Liver (tissue), 9 donors: ENCODE results near the gene RAB4B. TPM values are rescaled to one million over a fixed set of nuclear protein-coding genes. Genes with fewer than 3 reads are reported as not detected.

Experiments
- DNase-seq: peaks from one replicate; pipeline ENCODE4 v3.0.0-alpha.2; 2017; ENCODE audit warnings: low spot score
- H3K27ac ChIP-seq, 2 donors: one replicate each; pipeline ENCODE4 v1.7.0; 2013; ENCODE audit warnings: inconsistent platforms in 2 of 2, low read length in 2 of 2, control low read depth in 1 of 2, low read depth in 1 of 2, mild to moderate bottlenecking in 1 of 2
- H3K27me3 ChIP-seq, 4 donors: one replicate each; pipeline versions ENCODE4 v1.6.1 to v1.7.0; 2013; ENCODE audit warnings: low read length in 3 of 4, inconsistent platforms in 1 of 4, mild to moderate bottlenecking in 1 of 4, moderate library complexity in 1 of 4; ENCODE audit not compliant: control insufficient read depth in 4 of 4, insufficient read depth in 4 of 4
- H3K36me3 ChIP-seq, 4 donors: one replicate each; pipeline versions ENCODE4 v1.6.1 to v1.7.0; 2013; ENCODE audit warnings: low read length in 3 of 4, mild to moderate bottlenecking in 3 of 4, low read depth in 1 of 4, moderate library complexity in 1 of 4; ENCODE audit not compliant: control insufficient read depth in 4 of 4, insufficient read depth in 3 of 4
- H3K4me1 ChIP-seq, 4 donors: one replicate each; pipeline versions ENCODE4 v1.6.1 to v1.7.0; 2013; ENCODE audit warnings: low read length in 3 of 4, mild to moderate bottlenecking in 3 of 4, moderate library complexity in 1 of 4; ENCODE audit not compliant: control insufficient read depth in 4 of 4, insufficient read depth in 4 of 4
- H3K4me3 ChIP-seq, 3 donors: one replicate each; pipeline versions ENCODE4 v1.6.1 to v1.7.0; 2013; ENCODE audit warnings: low read length in 3 of 3, control low read depth in 1 of 3, low read depth in 1 of 3, mild to moderate bottlenecking in 1 of 3
- H3K9ac ChIP-seq, 2 donors: one replicate each; pipeline ENCODE4 v1.7.0; 2013; ENCODE audit warnings: low read length in 2 of 2, mild to moderate bottlenecking in 2 of 2, moderate library complexity in 2 of 2, control low read depth in 1 of 2, low read depth in 1 of 2
- H3K9me3 ChIP-seq, 4 donors: one replicate each; pipeline versions ENCODE4 v1.6.1 to v1.7.0; 2013; ENCODE audit warnings: low read length in 3 of 4; ENCODE audit not compliant: control insufficient read depth in 4 of 4
- CTCF ChIP-seq: fragments of 150-350 bp; IDR thresholded peaks from 2 replicates; pipeline ENCODE4 v1.5.1; 2017; ENCODE audit warnings: improper control_type of control experiment, low read depth, low read length; ENCODE audit not compliant: missing input control
- EGR1 ChIP-seq, 2 donors: IDR thresholded peaks; 2 replicates each; pipeline ENCODE4 v1.6.1; 2016 to 2018; ENCODE audit warnings: antibody characterized with exemption in 2 of 2, low read depth in 2 of 2
- GABPA ChIP-seq, 2 donors: IDR thresholded peaks in 1 of 2; conservative IDR thresholded peaks in 1 of 2; 2 replicates each; pipeline ENCODE4 v1.6.1; 2016; ENCODE audit warnings: antibody characterized with exemption in 2 of 2, mild to moderate bottlenecking in 1 of 2, moderate library complexity in 1 of 2
- HNF4A ChIP-seq, 2 donors: conservative IDR thresholded peaks; 2 replicates each; pipeline ENCODE4 v1.6.1; 2016; ENCODE audit warnings: antibody characterized with exemption in 2 of 2, mild to moderate bottlenecking in 2 of 2
- HNF4G ChIP-seq: IDR thresholded peaks from 2 replicates; pipeline ENCODE4 v1.6.1; 2016; ENCODE audit warnings: antibody characterized with exemption
- JUND ChIP-seq, 2 donors: IDR thresholded peaks; 2 replicates each; pipeline ENCODE4 v1.6.1; 2016; ENCODE audit warnings: antibody characterized with exemption in 2 of 2
- MAX ChIP-seq: IDR thresholded peaks from 2 replicates; pipeline ENCODE4 v1.6.1; 2016; ENCODE audit warnings: antibody characterized with exemption
- NR2F2 ChIP-seq: IDR thresholded peaks from 2 replicates; pipeline ENCODE4 v1.6.1; 2016; ENCODE audit warnings: antibody characterized with exemption
- RAD21 ChIP-seq, 2 donors: IDR thresholded peaks; 2 replicates each; pipeline ENCODE4 v1.6.1; 2016; ENCODE audit warnings: antibody characterized with exemption in 2 of 2, mild to moderate bottlenecking in 2 of 2
- RXRA ChIP-seq, 2 donors: IDR thresholded peaks; 2 replicates each; pipeline ENCODE4 v1.6.1; 2017 to 2018; ENCODE audit warnings: antibody characterized with exemption in 2 of 2, mild to moderate bottlenecking in 1 of 2
- SP1 ChIP-seq: IDR thresholded peaks from 2 replicates; pipeline ENCODE4 v1.6.1; 2018; ENCODE audit warnings: antibody characterized with exemption, mild to moderate bottlenecking
- TAF1 ChIP-seq: conservative IDR thresholded peaks from 2 replicates; pipeline ENCODE4 v1.6.1; 2016; ENCODE audit warnings: antibody characterized with exemption, mild to moderate bottlenecking
- ZBTB33 ChIP-seq: IDR thresholded peaks from 2 replicates; pipeline ENCODE4 v1.6.1; 2016; ENCODE audit warnings: antibody characterized with exemption
- WGBS: extraction: QIAGEN DNeasy Blood & Tissue Kit; methylation state at CpG from one replicate; pipeline ENCODE4 v1.1.7; 2013; 5-methylcytosine and 5-hydroxymethylcytosine counted together
- polyA plus RNA-seq, 2 donors: library from polyadenylated mRNA; stranded (reverse) in 1 of 2; unstranded in 1 of 2; fragments of 200-250 nt in 1 of 2; fragments of >200 nt in 1 of 2; fragmentation: Nextera tagmentation in 1 of 2; extraction: Ambion mirVana in 1 of 2; gene quantifications; one replicate each; pipeline versions ENCODE4 v1.2.1 to v1.2.3, GENCODE V29; 2013 to 2015
- total RNA-seq, 2 donors: library from RNA; depleted of rRNA; stranded (reverse); fragments of >200 nt; gene quantifications; one replicate each; pipeline ENCODE4 v1.2.3, GENCODE V29; 2014
- TF ChIP-seq, protein P1 (sequence below): IDR thresholded peaks from 2 replicates; pipeline ENCODE4 v1.6.1; 2016; ENCODE audit warnings: antibody characterized with exemption
- TF ChIP-seq, protein P2 (sequence below): IDR thresholded peaks from 2 replicates; pipeline ENCODE4 v1.6.1; 2016; ENCODE audit warnings: antibody characterized with exemption, mild to moderate bottlenecking
- donor health status: healthy.
- donor health status: healthy.
- donor health status: healthy.
- donor health status: healthy.
- donor health status: healthy.

The RAB4B gene
- total and polyA plus RNA-seq, 4 donors, result 5.5 to 16.9 (median 12.9) TPM

DNA sequence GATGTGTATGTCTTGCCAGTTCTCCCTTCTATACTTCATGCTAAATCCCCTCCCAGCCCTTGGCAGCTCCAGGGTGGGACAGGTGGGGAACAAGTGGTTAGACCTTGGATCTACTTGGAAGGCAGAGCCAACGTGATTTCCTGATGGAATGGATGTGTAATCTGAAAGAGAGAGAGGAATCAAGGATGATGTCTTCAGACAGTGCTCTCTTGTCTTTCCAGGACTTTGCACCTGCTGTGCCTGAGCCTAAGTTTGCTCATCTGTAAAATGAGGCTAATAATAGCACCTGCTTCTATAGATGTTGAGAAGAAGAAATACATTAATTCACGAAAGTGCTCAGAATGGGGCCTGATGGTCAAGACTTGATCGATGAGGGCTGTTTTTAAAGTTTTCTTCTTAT is 13.9 kb downstream of the RAB4B start (continued):
- TF ChIP-seq CTCF (no peak), RAD21 (IDR thresholded peaks at IDR 0.05) (no peak), NR2F2 (no peak), JUND (IDR thresholded peaks at IDR 0.05) (no peak), SP1 (no peak)

DNA sequence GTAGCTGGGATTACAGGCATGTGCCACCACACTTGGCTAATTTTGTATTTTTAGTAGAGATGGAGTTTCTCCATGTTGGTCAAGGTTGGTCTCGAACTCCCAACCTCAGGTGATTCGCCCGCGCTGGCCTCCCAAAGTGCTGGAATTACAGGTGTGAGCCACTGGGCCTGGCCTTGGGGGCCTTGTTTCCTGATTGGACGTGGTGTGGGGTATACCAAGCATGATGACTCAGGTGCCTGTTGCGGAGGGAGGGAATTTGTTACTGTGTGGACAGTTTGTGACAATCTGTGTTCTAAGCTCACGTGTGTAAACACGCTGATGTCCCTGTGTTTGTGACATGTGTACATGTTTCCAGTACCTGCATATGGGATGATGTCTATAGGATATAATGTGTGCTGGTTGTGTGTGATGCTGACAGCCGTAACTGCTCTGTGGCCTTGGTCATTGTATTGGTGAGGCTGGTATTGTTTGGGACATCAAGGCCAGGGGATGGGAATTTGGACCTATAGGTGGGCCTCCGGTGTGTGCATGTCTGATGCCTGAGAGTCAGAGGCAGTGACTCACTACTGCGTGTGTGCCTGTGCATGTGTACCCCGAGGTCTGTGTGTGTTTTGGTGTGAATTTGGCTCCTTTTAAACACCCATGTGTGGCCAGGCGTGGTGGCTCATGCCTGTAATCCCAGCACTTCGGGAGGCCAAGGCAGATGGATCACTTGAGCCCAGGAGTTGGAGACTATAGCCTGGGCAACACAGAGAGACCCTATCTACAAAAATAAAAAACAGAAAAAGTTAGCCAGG is 19.3 kb downstream of the RAB4B start:
- Histone ChIP-seq H3K9ac (no peak overlapping the region), H3K27ac (peak overlapping the region; percentile 94 to 98), H3K9me3 (no peaks in the 10 kb centered on the region), H3K27me3 (no peaks in the 10 kb centered on the region), H3K36me3 (peaks cover 0 to 5% (median 3%) of the 10 kb centered on the region in 4 donors), H3K4me3 (no peak overlapping the region), H3K4me1 (peaks cover 7 to 39% (median 33%) of the 10 kb centered on the region in 4 donors)
- WGBS, result 95% methylated on average over 14 of the region's 14 CpGs
- TF ChIP-seq HNF4A (conservative IDR thresholded peaks at IDR 0.05) (no peak), RXRA (IDR thresholded peaks at IDR 0.05) (no peak), HNF4G (no peak), EGR1 (IDR thresholded peaks at IDR 0.05; ENCODE audit: low read depth in 2 of 2) (no peak), SP1 (no peak), GABPA (IDR thresholded peaks at IDR 0.05 in 1 of 2, conservative IDR thresholded peaks at IDR 0.05 in 1 of 2) (no peak)
- DNase-seq, result no peak

DNA sequence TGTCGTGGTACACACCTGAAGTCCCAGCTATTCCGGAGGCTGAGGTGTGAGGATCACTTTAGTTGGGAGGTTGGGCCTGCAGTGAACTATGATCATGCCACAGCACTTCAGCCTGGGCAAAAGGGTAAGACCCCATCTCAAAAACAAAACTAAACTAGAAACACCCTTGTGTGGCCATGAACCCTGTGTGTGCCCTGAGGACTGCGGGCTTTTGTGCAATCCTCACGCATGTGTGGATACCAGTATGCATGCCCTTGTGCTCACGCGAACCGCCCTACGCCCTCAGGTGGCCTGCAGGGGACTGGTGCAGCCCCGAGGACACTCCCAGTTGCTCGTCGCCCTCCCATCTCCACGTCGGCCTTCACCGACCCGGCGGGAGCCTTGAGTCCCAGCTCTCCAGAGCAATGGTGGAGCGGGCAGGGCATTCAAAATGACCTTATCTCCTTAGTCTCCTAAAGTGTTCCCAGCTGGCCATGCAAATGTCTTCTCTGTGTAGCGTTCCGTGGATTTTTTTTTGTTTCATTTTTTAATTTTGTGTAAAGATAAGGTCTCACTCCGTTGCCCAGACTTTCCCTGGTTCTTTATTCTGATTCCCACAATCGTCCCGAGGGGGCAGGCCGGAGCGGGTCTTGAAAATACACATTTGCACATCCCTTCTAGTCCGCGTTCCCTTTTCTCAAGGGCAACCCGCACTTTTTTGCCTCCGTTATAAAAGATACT is 20.1 kb downstream of the RAB4B start:
- H3K36me3 ChIP-seq, result peaks cover 0 to 5% (median 3%) of the 10 kb centered on the region in 4 donors
- no peaks in the 10 kb centered on the region for H3K9me3 ChIP-seq
- 8% methylated on average over 28 of the region's 28 CpGs for WGBS
- no peaks in the 10 kb centered on the region for H3K27me3 ChIP-seq
- H3K4me1 ChIP-seq, result peaks cover 14 to 42% (median 38%) of the 10 kb centered on the region in 4 donors
- TF ChIP-seq JUND (IDR thresholded peaks at IDR 0.05) (peak in 1 of 2 donors; percentile 16), SP1 (peak; percentile 89), TAF1 (peak; percentile 80), GABPA (IDR thresholded peaks at IDR 0.05 in 1 of 2, conservative IDR thresholded peaks at IDR 0.05 in 1 of 2) (no peak), RAD21 (IDR thresholded peaks at IDR 0.05) (peak; percentile 15 to 67), CTCF (peak; percentile 36), ZBTB33 (peak; percentile 45), MAX (peak; percentile 79), EGR1 (IDR thresholded peaks at IDR 0.05; ENCODE audit: low read depth in 2 of 2) (no peak), NR2F2 (peak; percentile 48), HNF4A (conservative IDR thresholded peaks at IDR 0.05) (peak; percentile 86 to 88), RXRA (IDR thresholded peaks at IDR 0.05) (peak; percentile 96 to 99)
- TF ChIP-seq, protein P1, sequence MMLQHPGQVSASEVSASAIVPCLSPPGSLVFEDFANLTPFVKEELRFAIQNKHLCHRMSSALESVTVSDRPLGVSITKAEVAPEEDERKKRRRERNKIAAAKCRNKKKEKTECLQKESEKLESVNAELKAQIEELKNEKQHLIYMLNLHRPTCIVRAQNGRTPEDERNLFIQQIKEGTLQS, result no peak
- TF ChIP-seq, protein P2, sequence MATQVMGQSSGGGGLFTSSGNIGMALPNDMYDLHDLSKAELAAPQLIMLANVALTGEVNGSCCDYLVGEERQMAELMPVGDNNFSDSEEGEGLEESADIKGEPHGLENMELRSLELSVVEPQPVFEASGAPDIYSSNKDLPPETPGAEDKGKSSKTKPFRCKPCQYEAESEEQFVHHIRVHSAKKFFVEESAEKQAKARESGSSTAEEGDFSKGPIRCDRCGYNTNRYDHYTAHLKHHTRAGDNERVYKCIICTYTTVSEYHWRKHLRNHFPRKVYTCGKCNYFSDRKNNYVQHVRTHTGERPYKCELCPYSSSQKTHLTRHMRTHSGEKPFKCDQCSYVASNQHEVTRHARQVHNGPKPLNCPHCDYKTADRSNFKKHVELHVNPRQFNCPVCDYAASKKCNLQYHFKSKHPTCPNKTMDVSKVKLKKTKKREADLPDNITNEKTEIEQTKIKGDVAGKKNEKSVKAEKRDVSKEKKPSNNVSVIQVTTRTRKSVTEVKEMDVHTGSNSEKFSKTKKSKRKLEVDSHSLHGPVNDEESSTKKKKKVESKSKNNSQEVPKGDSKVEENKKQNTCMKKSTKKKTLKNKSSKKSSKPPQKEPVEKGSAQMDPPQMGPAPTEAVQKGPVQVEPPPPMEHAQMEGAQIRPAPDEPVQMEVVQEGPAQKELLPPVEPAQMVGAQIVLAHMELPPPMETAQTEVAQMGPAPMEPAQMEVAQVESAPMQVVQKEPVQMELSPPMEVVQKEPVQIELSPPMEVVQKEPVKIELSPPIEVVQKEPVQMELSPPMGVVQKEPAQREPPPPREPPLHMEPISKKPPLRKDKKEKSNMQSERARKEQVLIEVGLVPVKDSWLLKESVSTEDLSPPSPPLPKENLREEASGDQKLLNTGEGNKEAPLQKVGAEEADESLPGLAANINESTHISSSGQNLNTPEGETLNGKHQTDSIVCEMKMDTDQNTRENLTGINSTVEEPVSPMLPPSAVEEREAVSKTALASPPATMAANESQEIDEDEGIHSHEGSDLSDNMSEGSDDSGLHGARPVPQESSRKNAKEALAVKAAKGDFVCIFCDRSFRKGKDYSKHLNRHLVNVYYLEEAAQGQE, result peak; percentile 68
- H3K27ac ChIP-seq, result peak overlapping the region; percentile 94 to 98
- DNase-seq, result peak; percentile 73
- H3K9ac ChIP-seq, result peak overlapping the region; percentile 56 to 88
- H3K4me3 ChIP-seq, result peak overlapping the region; percentile 3 to 68 (median 35)
